H1 (cell line): Measurements from ENCODE around the gene CMIP. TPM values are rescaled to one million over a fixed set of nuclear protein-coding genes. Genes with fewer than 3 reads are reported as not detected.
A peak's percentile ranks its signal among the peaks of the same experiment; 100 is the strongest.

Experiments
- CTCF ChIA-PET: fragments of 300-600 bp; sonication (Branson Sonifier 250); formaldehyde crosslinking; loops from one replicate; lab custom pipeline; 2021; ENCODE audit not compliant: partially characterized antibody; lab: Charles Lee
- POLR2A ChIA-PET: fragments of 300-600 bp; sonication (Branson Sonifier 250); formaldehyde crosslinking; loops from one replicate; lab custom pipeline; 2021; ENCODE audit warnings: inconsistent platforms; ENCODE audit not compliant: partially characterized antibody; lab: Charles Lee
- DNase-seq, 2 experiments: peaks; one replicate each; pipeline versions ENCODE4 v3.0.0 to v3.0.0-alpha.2; 2010 to 2022; ENCODE audit warnings: low spot score in 2 of 2, low read depth in 1 of 2, mixed read lengths in 1 of 2
- FAIRE-seq: peaks from 2 replicates; lab custom pipeline; 2011; peaks lifted over from hg19 to GRCh38; lab: Jason Lieb, UNC
- H2AFZ ChIP-seq: 2 replicates; pipeline ENCODE4 v1.8.1; 2012; ENCODE audit warnings: low read length, inconsistent platforms
- H2AK5ac ChIP-seq: 2 replicates; pipeline ENCODE4 v1.6.1; 2013; ENCODE audit warnings: low read depth, low read length
- H2BK120ac ChIP-seq: replicated peaks from 2 replicates; pipeline ENCODE3; 2013; ENCODE audit warnings: low read depth, low read length, inconsistent platforms
- H2BK12ac ChIP-seq: 2 replicates; pipeline ENCODE4 v1.6.1; 2013; ENCODE audit warnings: low read depth, low read length
- H2BK15ac ChIP-seq: 2 replicates; pipeline ENCODE4 v1.6.1; 2013; ENCODE audit warnings: low read length
- H2BK20ac ChIP-seq: 2 replicates; pipeline ENCODE4 v1.6.1; 2013; ENCODE audit warnings: low read length
- H2BK5ac ChIP-seq: 2 replicates; pipeline ENCODE4 v1.6.1; 2013; ENCODE audit warnings: low read depth, low read length
- H3K14ac ChIP-seq: 2 replicates; pipeline ENCODE4 v1.6.1; 2013; ENCODE audit warnings: inconsistent platforms; ENCODE audit not compliant: insufficient read length
- H3K18ac ChIP-seq: 2 replicates; pipeline ENCODE4 v1.6.1; 2013; ENCODE audit warnings: low read length; ENCODE audit errors: extremely low read depth
- H3K23ac ChIP-seq: 2 replicates; pipeline ENCODE4 v1.6.1; 2013; ENCODE audit warnings: inconsistent platforms; ENCODE audit not compliant: insufficient read length
- H3K23me2 ChIP-seq: 2 replicates; pipeline ENCODE4 v1.6.1; 2013; ENCODE audit warnings: low read depth, low read length
- H3K27ac ChIP-seq: 2 replicates; pipeline ENCODE4 v1.6.1; 2011; ENCODE audit warnings: low read depth, low read length, inconsistent platforms
- H3K27me3 ChIP-seq, 4 experiments: replicated peaks in 1 of 4; 1 replicate in 1 of 4; 2 replicates in 3 of 4; pipeline versions ENCODE4 v1.6.1 to v1.8.1; 2011 to 2013; ENCODE audit warnings: low read length in 3 of 4, mild to moderate bottlenecking in 3 of 4, inconsistent platforms in 2 of 4, mixed read lengths in 2 of 4, moderate library complexity in 1 of 4; ENCODE audit not compliant: control insufficient read depth in 3 of 4, insufficient read depth in 3 of 4; ENCODE audit errors: extremely low read depth in 1 of 4
- H3K36me3 ChIP-seq, 4 experiments: 2 replicates each; pipeline versions ENCODE4 v1.6.1 to v1.8.1; 2011 to 2013; ENCODE audit warnings: mild to moderate bottlenecking in 4 of 4, low read length in 3 of 4, moderate library complexity in 2 of 4, control low read depth in 1 of 4, inconsistent platforms in 1 of 4; ENCODE audit not compliant: insufficient read depth in 4 of 4, control insufficient read depth in 2 of 4
- H3K4ac ChIP-seq: replicated peaks from 2 replicates; pipeline ENCODE3; 2013; ENCODE audit warnings: low read length, low read depth, mixed read lengths, inconsistent platforms; ENCODE audit not compliant: insufficient read length
- H3K4me1 ChIP-seq, 4 experiments: replicated peaks in 1 of 4; 1 replicate in 1 of 4; 2 replicates in 3 of 4; pipeline versions ENCODE4 v1.6.1 to v1.8.1; 2011 to 2013; ENCODE audit warnings: low read length in 3 of 4, inconsistent platforms in 2 of 4, mixed read lengths in 1 of 4; ENCODE audit not compliant: insufficient read depth in 4 of 4, control insufficient read depth in 3 of 4
- H3K4me2 ChIP-seq, 2 experiments: 2 replicates each; pipeline versions ENCODE4 v1.6.1 to v1.8.1; 2011 to 2013; ENCODE audit warnings: low read depth in 2 of 2, low read length in 2 of 2, control low read depth in 1 of 2, inconsistent platforms in 1 of 2, mild to moderate bottlenecking in 1 of 2; ENCODE audit not compliant: insufficient read depth in 1 of 2
- H3K4me3 ChIP-seq, 4 experiments: fragments of 200-600, 300-600 bp in 1 of 4; sonication (generic), shearing (Covaris generic), sonication (Bioruptor Twin) in 1 of 4; 2 replicates each; pipeline versions ENCODE4 v1.5.1 to v1.8.1; 2011 to 2016; ENCODE audit warnings: low read length in 4 of 4, low read depth in 3 of 4, control low read depth in 2 of 4, inconsistent platforms in 2 of 4, mild to moderate bottlenecking in 2 of 4, mixed read lengths in 1 of 4, moderate library complexity in 1 of 4; ENCODE audit not compliant: insufficient read depth in 2 of 4; ENCODE audit errors: extremely low read depth in 1 of 4
- H3K56ac ChIP-seq: replicated peaks from 2 replicates; pipeline ENCODE3; 2013; ENCODE audit warnings: low read depth, mild to moderate bottlenecking, mixed read lengths, low read length, inconsistent platforms; ENCODE audit not compliant: insufficient read length
- H3K79me1 ChIP-seq: 2 replicates; pipeline ENCODE4 v1.6.1; 2013; ENCODE audit warnings: low read depth, low read length, control low read depth
- H3K79me2 ChIP-seq, 2 experiments: 2 replicates each; pipeline versions ENCODE4 v1.6.1 to v1.8.1; 2012 to 2013; ENCODE audit warnings: low read length in 2 of 2, mild to moderate bottlenecking in 2 of 2, inconsistent platforms in 1 of 2; ENCODE audit not compliant: insufficient read depth in 2 of 2, control insufficient read depth in 1 of 2
- H3K9ac ChIP-seq, 4 experiments: replicated peaks in 1 of 4; 1 replicate in 1 of 4; 2 replicates in 3 of 4; pipeline versions ENCODE4 v1.6.1 to v1.8.1; 2011 to 2013; ENCODE audit warnings: low read depth in 3 of 4, low read length in 3 of 4, control low read depth in 2 of 4, mild to moderate bottlenecking in 2 of 4, moderate library complexity in 2 of 4, inconsistent platforms in 1 of 4; ENCODE audit errors: extremely low read depth in 1 of 4
- H3K9me3 ChIP-seq, 2 experiments: 2 replicates each; pipeline versions ENCODE4 v1.6.1 to v1.8.1; 2012 to 2013; ENCODE audit warnings: mild to moderate bottlenecking in 2 of 2, moderate library complexity in 2 of 2, control low read depth in 1 of 2, inconsistent platforms in 1 of 2, low read depth in 1 of 2, low read length in 1 of 2, mixed read lengths in 1 of 2; ENCODE audit not compliant: insufficient read depth in 2 of 2
- H4K20me1 ChIP-seq, 2 experiments: replicated peaks in 1 of 2; 2 replicates each; pipeline versions ENCODE3 to v1.8.1; 2011 to 2013; ENCODE audit warnings: inconsistent platforms in 2 of 2, low read length in 2 of 2, mild to moderate bottlenecking in 1 of 2; ENCODE audit not compliant: insufficient read depth in 2 of 2, control insufficient read depth in 1 of 2
- H4K5ac ChIP-seq: 2 replicates; pipeline ENCODE4 v1.6.1; 2013; ENCODE audit warnings: low read length, low read depth, mixed read lengths, inconsistent platforms; ENCODE audit not compliant: insufficient read length
- H4K8ac ChIP-seq: 2 replicates; pipeline ENCODE4 v1.8.0; 2013; ENCODE audit warnings: mild to moderate bottlenecking, moderate library complexity, low read length, inconsistent platforms; ENCODE audit not compliant: insufficient read depth; ENCODE audit errors: extremely low read depth
- H4K91ac ChIP-seq: replicated peaks from 2 replicates; pipeline ENCODE3; 2013; ENCODE audit warnings: low read length, mixed read lengths, inconsistent platforms; ENCODE audit not compliant: insufficient read length
- ASH2L ChIP-seq: fragments of 200-600, 300-600 bp; sonication (generic); IDR thresholded peaks from one replicate; pipeline ENCODE4 v1.7.1; 2017; ENCODE audit warnings: low read length
- BACH1 ChIP-seq: IDR thresholded peaks from 2 replicates; pipeline ENCODE4 v1.6.1; 2012; ENCODE audit warnings: low read length, improper control_type of control experiment
- CEBPB ChIP-seq: IDR thresholded peaks from 2 replicates; pipeline ENCODE4 v1.6.1; 2012; ENCODE audit warnings: low read depth, low read length
- CREB1 ChIP-seq: IDR thresholded peaks from 2 replicates; pipeline ENCODE4 v1.6.1; 2012; ENCODE audit warnings: inconsistent platforms
- CTBP2 ChIP-seq: IDR thresholded peaks from 2 replicates; pipeline ENCODE4 v1.7.0; 2011; ENCODE audit warnings: borderline replicate concordance, mild to moderate bottlenecking, moderate library complexity, mixed read lengths, low read length; ENCODE audit not compliant: insufficient read depth, insufficient read length
- JUND ChIP-seq: IDR thresholded peaks from 2 replicates; pipeline ENCODE4 v1.6.1; 2011; ENCODE audit warnings: mild to moderate bottlenecking, improper control_type of control experiment, low read length
- KDM4A ChIP-seq: IDR thresholded peaks from one replicate; pipeline ENCODE4 v1.7.1; 2012; ENCODE audit warnings: low read depth, mild to moderate bottlenecking, moderate library complexity, low read length, inconsistent platforms; ENCODE audit not compliant: severe bottlenecking
- KDM5A ChIP-seq: fragments of 200-600 bp; IDR thresholded peaks from 2 replicates; pipeline ENCODE4 v1.7.1; 2012; ENCODE audit warnings: mild to moderate bottlenecking, low read length, inconsistent platforms, mixed read lengths
- MAFK ChIP-seq: IDR thresholded peaks from 2 replicates; pipeline ENCODE4 v1.6.1; 2012; ENCODE audit warnings: low read depth, mild to moderate bottlenecking, improper control_type of control experiment, low read length
- NANOG ChIP-seq: IDR thresholded peaks from 2 replicates; pipeline ENCODE4 v1.6.1; 2011; ENCODE audit warnings: low read length, low read depth, mild to moderate bottlenecking, inconsistent platforms; ENCODE audit not compliant: insufficient read depth, poor library complexity, severe bottlenecking
- NRF1 ChIP-seq: IDR thresholded peaks from 2 replicates; pipeline ENCODE4 v1.6.1; 2011; ENCODE audit warnings: mild to moderate bottlenecking, low read depth, low read length, improper control_type of control experiment
- PHF8 ChIP-seq: fragments of 200-600 bp; sonication (generic); conservative IDR thresholded peaks from 2 replicates; pipeline ENCODE4 v1.7.1; 2012; ENCODE audit warnings: low read depth, mild to moderate bottlenecking, inconsistent platforms, low read length, moderate library complexity
- POU5F1 ChIP-seq: IDR thresholded peaks from 2 replicates; pipeline ENCODE4 v1.6.1; 2011; ENCODE audit warnings: low read depth, mild to moderate bottlenecking, low read length, moderate library complexity
- SUZ12 ChIP-seq: fragments of 200-600 bp; sonication (generic); IDR thresholded peaks from 2 replicates; pipeline ENCODE4 v1.6.1; 2012; ENCODE audit warnings: mild to moderate bottlenecking, inconsistent platforms, low read length, moderate library complexity, mixed read lengths
- TEAD4 ChIP-seq: IDR thresholded peaks from 2 replicates; pipeline ENCODE4 v1.6.1; 2012; ENCODE audit warnings: low read depth, low read length, inconsistent platforms, mixed read lengths
- WGBS, 2 experiments: shearing (Covaris generic) in 1 of 2; methylation state at CpG; one replicate each; pipeline versions ENCODE4 v1.1.6 to v1.1.7; 2013 to 2015; ENCODE audit warnings: low lambda C conversion rate in 2 of 2, mixed read lengths in 2 of 2, inconsistent platforms in 1 of 2, low coverage in 1 of 2, missing lambda C conversion rate in 1 of 2; ENCODE audit not compliant: insufficient replicate concordance in 2 of 2, insufficient coverage in 1 of 2, insufficient read length in 1 of 2; ENCODE audit errors: extremely low coverage in 1 of 2, missing lambda C conversion rate in 1 of 2; 5-methylcytosine and 5-hydroxymethylcytosine counted together
- polyA plus RNA-seq, 7 experiments: library from polyadenylated mRNA; depleted of rRNA in 3 of 7; stranded (reverse) in 5 of 7; unstranded in 2 of 7; fragments of >200 nt in 5 of 7; fragments of 200-250 nt in 2 of 7; gene quantifications; 1 replicate in 5 of 7; 2 replicates in 1 of 7; 4 replicates in 1 of 7; pipeline versions ENCODE4 v1.2.1 to v1.2.3, GENCODE V29; 2011 to 2013; ENCODE audit warnings: missing spikeins in 2 of 7, mixed read lengths in 2 of 7
- total RNA-seq: library from RNA; stranded (reverse); fragmentation: NEBNext Ultra II Directional; extraction: Animal tissue kit (Norgen Biotek cat#: 25700); gene quantifications from 2 replicates; pipeline ENCODE4 v1.2.1, GENCODE V29; 2021

CMIP gene
- total and polyA plus RNA-seq, 2 of the 8 experiments (the other 6 are each of a cell fraction or from before 2014, with no cell fraction given) = 7.9 to 53.2 TPM

DNA sequence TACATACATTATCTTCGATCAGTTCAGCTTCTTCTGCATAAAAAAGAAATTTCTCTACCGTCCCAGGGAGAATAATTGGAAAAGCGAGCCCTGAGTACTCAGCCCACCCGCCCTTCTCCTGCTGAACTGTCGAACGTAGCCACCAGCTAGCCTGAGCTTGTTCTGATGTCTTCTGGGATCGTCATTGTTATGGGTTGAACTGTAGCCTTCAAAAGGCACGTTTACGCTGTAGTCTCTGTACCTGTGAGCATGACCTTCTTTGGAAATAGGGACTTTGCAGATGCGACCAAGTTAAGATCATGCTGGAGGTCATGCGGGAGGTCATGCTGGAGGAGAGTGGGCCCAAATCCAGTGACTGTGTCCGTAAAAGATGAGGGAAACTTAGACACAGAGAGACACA lies 86.2 kb downstream of the CMIP start:
- Histone ChIP-seq H3K4me2 (no peak overlapping the region), H3K23ac (no peak overlapping the region), H4K20me1 (peaks cover 6 to 13% of the 10 kb centered on the region in 2 experiments), H3K79me1 (peaks cover 20% of the 10 kb centered on the region; the same call in 1 of the 2 replicates), H3K14ac (no peak overlapping the region), H2AK5ac (no peak overlapping the region), H3K4me1 (peaks cover 0 to 12% (median 3%) of the 10 kb centered on the region in 4 experiments; a peak in 4 of 7 replicates), H3K4me3 (no peak overlapping the region), H2BK20ac (no peak overlapping the region), H3K4ac (no peak overlapping the region), H4K8ac (no peak overlapping the region), H3K27ac (no peak overlapping the region), H2BK12ac (no peak overlapping the region), H2BK120ac (no peak overlapping the region), H3K79me2 (peaks cover 0 to 90% of the 10 kb centered on the region in 2 experiments; a peak in 2 of 4 replicates), H3K23me2 (no peaks in the 10 kb centered on the region; the same call in 1 of the 2 replicates), H3K36me3 (no peaks in the 10 kb centered on the region), H2BK5ac (peak overlapping the region; percentile 68), H4K91ac (no peak overlapping the region), H3K18ac (no peak overlapping the region), H2AFZ (no peak overlapping the region), H3K9me3 (no peaks in the 10 kb centered on the region), H4K5ac (no peak overlapping the region), H3K9ac (no peak overlapping the region), H2BK15ac (no peak overlapping the region), H3K56ac (no peak overlapping the region), H3K27me3 (no peaks in the 10 kb centered on the region; a peak in 2 of 7 replicates)
- CTCF ChIA-PET = interaction anchor here (0.7 to 1.4 kb wide), 3 partner anchors 15 to 53 kb away, joined by 3 to 4 read pairs (median 3); no protein-coding TSS in a partner anchor
- 91% methylated on average over 10 of the region's 12 CpGs; no CpG with 5 or more reads in 1 of the 2 experiments for WGBS, 2 experiments
- FAIRE-seq (no peak), DNase-seq (no peak)
- POLR2A ChIA-PET = interaction anchor here (1.2 to 1.4 kb wide), 3 partner anchors 10 to 37 kb away, joined by 3 to 7 read pairs (median 4); no protein-coding TSS in a partner anchor
- no peak for TF ChIP-seq KDM4A
- TF ChIP-seq POU5F1 = no peak
- TF ChIP-seq CTBP2 = no peak
- no peak for TF ChIP-seq KDM5A
- TF ChIP-seq MAFK = no peak
- no peak for TF ChIP-seq TEAD4
- TF ChIP-seq JUND = no peak
- TF ChIP-seq PHF8 = no peak
- no peak for TF ChIP-seq CEBPB
- no peak for TF ChIP-seq NRF1
- TF ChIP-seq NANOG = no peak
- no peak for TF ChIP-seq ASH2L
- no peak for TF ChIP-seq CREB1
- no peak for TF ChIP-seq BACH1
- TF ChIP-seq SUZ12 = no peak
